GM21786 (cell line): ENCODE data around the gene SMAD7.

Experiments
- ATAC-seq: cut with Tn5 transposase; IDR thresholded peaks from one replicate; pipeline ENCODE4 v1.9.1; 2021; ENCODE audit not compliant: unreplicated experiment

Gene SMAD7

GRCh38 chr18:48986851-48987761 is 36.3 kb upstream of the SMAD7 start:
- no peak for ATAC-seq

- ATAC-seq: no peak
Observed at GRCh38 chr18:48985161-48985560, 34.4 kb upstream of the SMAD7 start.

- ATAC-seq: no peak
Observed at GRCh38 chr18:48983793-48984437, 33.1 kb upstream of the SMAD7 start.

GRCh38 chr18:48982266-48982665 is 31.5 kb upstream of the SMAD7 start:
- no peak for ATAC-seq

GRCh38 chr18:48979944-48980890 is 29.5 kb upstream of the SMAD7 start:
- ATAC-seq: no peak

- no peak for ATAC-seq
Observed at GRCh38 chr18:48977914-48978313, 27.1 kb upstream of the SMAD7 start.

GRCh38 chr18:48975817-48976649 is 25.3 kb upstream of the SMAD7 start:
- ATAC-seq: peak; percentile 60

GRCh38 chr18:48975120-48975816 is 24.5 kb upstream of the SMAD7 start:
- peak; percentile 9 for ATAC-seq

GRCh38 chr18:48974304-48975119 is 23.7 kb upstream of the SMAD7 start:
- ATAC-seq: no peak

- no peak for ATAC-seq
Observed at GRCh38 chr18:48973731-48974130, 23.0 kb upstream of the SMAD7 start.

GRCh38 chr18:48968412-48969215 is 17.8 kb upstream of the SMAD7 start:
- ATAC-seq: no peak

GRCh38 chr18:48967545-48967944 is 16.8 kb upstream of the SMAD7 start:
- no peak for ATAC-seq

GRCh38 chr18:48966523-48966922 is 15.8 kb upstream of the SMAD7 start:
- ATAC-seq: no peak

- no peak for ATAC-seq
Observed at GRCh38 chr18:48963586-48964470, 13.1 kb upstream of the SMAD7 start.

GRCh38 chr18:48962994-48963561 is 12.3 kb upstream of the SMAD7 start:
- ATAC-seq: no peak

GRCh38 chr18:48962252-48962993 is 11.7 kb upstream of the SMAD7 start:
- ATAC-seq: no peak
